Measurements from ENCODE around the gene ACP2. TPM values are rescaled to one million over a fixed set of nuclear protein-coding genes. Genes with fewer than 3 reads are reported as not detected.
A peak's percentile ranks its signal among the peaks of the same experiment; 100 is the strongest.
"Not testable (repeated sequence)": the region's sequence is repeated elsewhere in the genome, so short reads cannot be mapped to it uniquely, and the experiment has no call there.

The ACP2 gene
- total RNA-seq, 1 donor from 2014 or later, result 18.8 TPM

- no peak for DNase-seq
Observed at GRCh38 chr11:47241841-47242301, 6.7 kb downstream of the ACP2 start.

GRCh38 chr11:47239852-47240251 is 8.8 kb downstream of the ACP2 start:
- no peak for DNase-seq

GRCh38 chr11:47236482-47236881 is 12.1 kb downstream of the ACP2 start:
- no peak for DNase-seq

- DNase-seq, result no peak
Observed at GRCh38 chr11:47235163-47235562, 13.5 kb downstream of the ACP2 start.

GRCh38 chr11:47234669-47235100 is 13.9 kb downstream of the ACP2 start:
- no peak for DNase-seq

- no peak for DNase-seq
Observed at GRCh38 chr11:47233989-47234668, 14.5 kb downstream of the ACP2 start.

GRCh38 chr11:47233051-47233450 is 15.6 kb downstream of the ACP2 start:
- DNase-seq, result no peak

GRCh38 chr11:47229161-47229560 is 19.5 kb downstream of the ACP2 start:
- no peak for DNase-seq

- no peak for DNase-seq
Observed at GRCh38 chr11:47225552-47226400, 22.8 kb downstream of the ACP2 start.

- no peak for DNase-seq
Observed at GRCh38 chr11:47222696-47223095, 25.9 kb downstream of the ACP2 start.

- DNase-seq, result no peak
Observed at GRCh38 chr11:47220401-47220821, 28.2 kb downstream of the ACP2 start.

- peak; percentile 63 for DNase-seq
Observed at GRCh38 chr11:47216121-47216798, 32.4 kb downstream of the ACP2 start.

- no peak for DNase-seq
Observed at GRCh38 chr11:47215366-47215910, 33.2 kb downstream of the ACP2 start.

- peak; percentile 70 for DNase-seq
Observed at GRCh38 chr11:47213950-47214565, 34.6 kb downstream of the ACP2 start.

- no peak for DNase-seq
Observed at GRCh38 chr11:47212938-47213337, 35.7 kb downstream of the ACP2 start.

GRCh38 chr11:47208628-47209027 is 40.0 kb downstream of the ACP2 start:
- no peak for DNase-seq

GRCh38 chr11:47208008-47208552 is 40.5 kb downstream of the ACP2 start:
- not testable (repeated sequence) for DNase-seq

GRCh38 chr11:47207459-47207858 is 41.2 kb downstream of the ACP2 start:
- no peak for DNase-seq

GRCh38 chr11:47206577-47206976 is 42.0 kb downstream of the ACP2 start:
- not testable (repeated sequence) for DNase-seq

- no peak for DNase-seq
Observed at GRCh38 chr11:47204637-47204989, 44.0 kb downstream of the ACP2 start.

GRCh38 chr11:47202576-47202975 is 46.0 kb downstream of the ACP2 start:
- no peak for DNase-seq

- no peak for DNase-seq
Observed at GRCh38 chr11:47201015-47201414, 47.6 kb downstream of the ACP2 start.

Measured in skin of body (tissue), 2 donors.